Loucy (cell line): ENCODE measurements around the gene SBF2.
A peak's percentile ranks its signal among the peaks of the same experiment; 100 is the strongest.

Source experiments
- H2AFZ ChIP-seq: fragments of 200-600 bp; sonication (generic); 2 replicates; pipeline ENCODE4 v1.6.0; 2016; ENCODE audit warnings: antibody characterized with exemption, mild to moderate bottlenecking, low read length, moderate library complexity
- H3F3A ChIP-seq: fragments of 200-600 bp; 2 replicates; pipeline ENCODE4 v1.6.0; 2016; ENCODE audit warnings: antibody characterized with exemption, low read depth, mild to moderate bottlenecking
- H3K27me3 ChIP-seq: fragments of 200-600 bp; sonication (generic); 2 replicates; pipeline ENCODE4 v1.6.1; 2014; ENCODE audit warnings: low read length, mild to moderate bottlenecking; ENCODE audit not compliant: insufficient read depth, poor library complexity, severe bottlenecking
- H3K36me3 ChIP-seq: fragments of 200-600 bp; sonication (generic); 2 replicates; pipeline ENCODE4 v1.6.1; 2016; ENCODE audit warnings: low read length; ENCODE audit not compliant: insufficient read depth
- H3K4me1 ChIP-seq: fragments of 200-600 bp; sonication (generic); 2 replicates; pipeline ENCODE4 v1.5.1; 2014; ENCODE audit warnings: low read length, mild to moderate bottlenecking; ENCODE audit not compliant: insufficient read depth, poor library complexity, severe bottlenecking
- H3K4me2 ChIP-seq: fragments of 200-600 bp; sonication (generic); 2 replicates; pipeline ENCODE4 v1.6.0; 2014; ENCODE audit warnings: antibody characterized with exemption, low read length, low read depth, mild to moderate bottlenecking; ENCODE audit not compliant: poor library complexity, severe bottlenecking
- H3K4me3 ChIP-seq: fragments of 200-600 bp; sonication (generic); 2 replicates; pipeline ENCODE4 v1.5.1; 2014; ENCODE audit warnings: low read length, mild to moderate bottlenecking, mixed read lengths; ENCODE audit not compliant: poor library complexity, severe bottlenecking
- H3K79me2 ChIP-seq: fragments of 200-600 bp; sonication (generic); 2 replicates; pipeline ENCODE4 v1.6.1; 2014; ENCODE audit warnings: low read length; ENCODE audit not compliant: insufficient read depth
- H3K9ac ChIP-seq: fragments of 200-600 bp; sonication (generic); 2 replicates; pipeline ENCODE4 v1.6.0; 2014; ENCODE audit warnings: mild to moderate bottlenecking, low read depth, low read length, moderate library complexity; ENCODE audit not compliant: poor library complexity, severe bottlenecking
- H3K9me2 ChIP-seq: fragments of 200-600 bp; sonication (generic); replicated peaks from 2 replicates; pipeline ENCODE4 v1.6.1; 2016; ENCODE audit warnings: low read depth, low read length, mixed read lengths
- H3K9me3 ChIP-seq: fragments of 200-600 bp; sonication (generic); 2 replicates; pipeline ENCODE4 v1.6.1; 2014; ENCODE audit warnings: mild to moderate bottlenecking, antibody characterized with exemption, low read length, low read depth; ENCODE audit not compliant: insufficient read depth
- H4K20me1 ChIP-seq: fragments of 200-600 bp; sonication (generic); 2 replicates; pipeline ENCODE4 v1.6.0; 2014; ENCODE audit warnings: antibody characterized with exemption, low read length, mild to moderate bottlenecking; ENCODE audit not compliant: insufficient read depth, poor library complexity, severe bottlenecking
- CTCF ChIP-seq: fragments of 200-600 bp; sonication (generic); conservative IDR thresholded peaks from 2 replicates; pipeline ENCODE4 v1.5.1; 2014; ENCODE audit warnings: mild to moderate bottlenecking, antibody characterized with exemption, low read length
- EZH2phosphoT487 ChIP-seq: fragments of 200-600 bp; IDR thresholded peaks from 2 replicates; pipeline ENCODE4 v1.6.1; 2018; ENCODE audit warnings: antibody characterized with exemption, mild to moderate bottlenecking, moderate library complexity, borderline replicate concordance

The SBF2 gene

DNA sequence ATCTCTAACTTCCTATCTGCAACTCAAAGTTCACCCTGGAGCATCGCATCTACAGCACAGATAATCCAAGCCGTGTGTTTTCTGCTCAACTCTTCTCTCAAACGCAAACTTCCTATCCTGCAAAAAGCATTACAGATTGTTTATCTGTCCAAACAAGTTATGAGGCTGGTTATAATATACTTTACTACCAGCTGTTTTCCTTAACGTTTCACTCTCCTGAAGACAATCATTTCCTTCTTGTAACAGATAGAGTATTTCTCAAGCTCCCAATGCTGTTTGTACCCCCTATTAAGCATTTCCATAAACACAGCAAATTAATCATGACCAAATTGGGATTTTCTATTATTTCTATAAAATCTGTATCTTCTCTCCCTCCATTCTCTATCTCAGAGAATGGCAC, 84.7 kb downstream of the SBF2 start:
- Histone ChIP-seq H4K20me1 (no peaks in the 10 kb centered on the region), H3K27me3 (no peaks in the 10 kb centered on the region), H3K79me2 (no peaks in the 10 kb centered on the region), H3K9me3 (peaks cover 4% of the 10 kb centered on the region; the same call in 1 of the 2 replicates), H3K36me3 (no peaks in the 10 kb centered on the region), H3K9me2 (no peaks in the 10 kb centered on the region), H3K9ac (no peak overlapping the region), H2AFZ (no peak overlapping the region), H3F3A (no peaks in the 10 kb centered on the region), H3K4me3 (no peak overlapping the region), H3K4me2 (no peak overlapping the region), H3K4me1 (peaks cover 8% of the 10 kb centered on the region)
- TF ChIP-seq CTCF, result no peak
- no peak for TF ChIP-seq EZH2phosphoT487

GRCh38 chr11:10208131-10208575, 85.9 kb downstream of the SBF2 start:
- Histone ChIP-seq H3K4me1 (peaks cover 8% of the 10 kb centered on the region), H3F3A (no peaks in the 10 kb centered on the region), H3K4me3 (no peak overlapping the region), H4K20me1 (no peaks in the 10 kb centered on the region), H3K79me2 (no peaks in the 10 kb centered on the region), H2AFZ (no peak overlapping the region), H3K4me2 (peak overlapping the region; percentile 6), H3K36me3 (no peaks in the 10 kb centered on the region), H3K9me3 (peaks cover 4% of the 10 kb centered on the region; the same call in 1 of the 2 replicates), H3K27me3 (no peaks in the 10 kb centered on the region), H3K9ac (no peak overlapping the region), H3K9me2 (no peaks in the 10 kb centered on the region)
- TF ChIP-seq CTCF, result peak; percentile 82
- TF ChIP-seq EZH2phosphoT487, result no peak

DNA sequence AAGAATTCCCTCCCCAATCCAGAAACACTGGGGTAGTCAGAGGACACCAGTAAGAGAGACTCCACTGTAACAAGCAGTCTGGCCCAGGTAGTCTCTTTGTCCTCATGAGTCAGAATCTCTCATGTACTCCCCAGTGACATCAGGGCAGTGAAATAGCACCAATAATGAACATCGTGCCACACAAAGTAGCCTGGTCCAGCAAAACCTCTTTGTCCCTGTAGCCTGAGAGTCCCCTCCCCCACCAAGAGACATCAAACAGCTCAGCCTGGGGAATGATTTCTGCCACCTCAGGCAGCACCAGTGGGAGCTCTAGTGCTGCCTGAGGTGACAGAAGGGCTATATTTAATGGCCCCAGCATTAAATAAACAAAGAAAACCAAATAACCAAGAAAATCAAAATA, 88.1 kb downstream of the SBF2 start:
- H4K20me1 ChIP-seq, result no peaks in the 10 kb centered on the region

More for the DNA sequence above, 88.1 kb downstream of the SBF2 start:
- Histone ChIP-seq H3K4me1 (peaks cover 8% of the 10 kb centered on the region), H3K9me3 (peaks cover 4% of the 10 kb centered on the region; the same call in 1 of the 2 replicates), H3K36me3 (no peaks in the 10 kb centered on the region), H3K9me2 (no peaks in the 10 kb centered on the region), H3K79me2 (no peaks in the 10 kb centered on the region), H3K4me3 (no peak overlapping the region), H3F3A (no peaks in the 10 kb centered on the region), H3K27me3 (no peaks in the 10 kb centered on the region), H3K4me2 (no peak overlapping the region), H3K9ac (no peak overlapping the region), H2AFZ (no peak overlapping the region)
- TF ChIP-seq EZH2phosphoT487, result no peak
- TF ChIP-seq CTCF, result no peak
